NOMO-1 treated with DMSO at 0.1 percent for 48 hours (cell line): Measurements from ENCODE around the gene CAPG.
"Not testable (repeated sequence)": the region's sequence is repeated elsewhere in the genome, so short reads cannot be mapped to it uniquely, and the experiment has no call there.

Source experiments
- DNase-seq: peaks from one replicate; lab custom pipeline; 2025; ENCODE audit not compliant: unreplicated experiment; lab: John Stamatoyannopoulos, UW

The CAPG gene

DNA sequence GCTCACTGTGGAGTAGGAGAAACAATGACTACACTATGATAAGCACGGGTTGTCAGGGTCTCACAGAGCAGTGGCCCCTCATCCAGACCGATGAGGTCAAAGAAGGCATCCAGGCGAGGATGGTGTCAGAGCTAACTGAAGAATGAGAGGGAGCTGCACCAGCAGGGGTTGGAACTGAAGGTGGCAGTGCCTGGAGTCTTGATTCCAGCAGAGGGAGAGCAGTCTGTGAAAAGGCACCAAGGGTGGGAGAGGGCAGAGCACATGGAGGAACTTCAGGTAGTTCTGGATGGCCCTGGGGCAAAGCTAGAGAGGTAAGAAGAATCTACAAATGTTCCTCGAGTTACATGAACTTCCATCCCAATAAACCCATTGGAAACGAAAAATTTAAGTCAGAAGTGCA, 43.0 kb downstream of the CAPG start:
- DNase-seq = no peak

DNA sequence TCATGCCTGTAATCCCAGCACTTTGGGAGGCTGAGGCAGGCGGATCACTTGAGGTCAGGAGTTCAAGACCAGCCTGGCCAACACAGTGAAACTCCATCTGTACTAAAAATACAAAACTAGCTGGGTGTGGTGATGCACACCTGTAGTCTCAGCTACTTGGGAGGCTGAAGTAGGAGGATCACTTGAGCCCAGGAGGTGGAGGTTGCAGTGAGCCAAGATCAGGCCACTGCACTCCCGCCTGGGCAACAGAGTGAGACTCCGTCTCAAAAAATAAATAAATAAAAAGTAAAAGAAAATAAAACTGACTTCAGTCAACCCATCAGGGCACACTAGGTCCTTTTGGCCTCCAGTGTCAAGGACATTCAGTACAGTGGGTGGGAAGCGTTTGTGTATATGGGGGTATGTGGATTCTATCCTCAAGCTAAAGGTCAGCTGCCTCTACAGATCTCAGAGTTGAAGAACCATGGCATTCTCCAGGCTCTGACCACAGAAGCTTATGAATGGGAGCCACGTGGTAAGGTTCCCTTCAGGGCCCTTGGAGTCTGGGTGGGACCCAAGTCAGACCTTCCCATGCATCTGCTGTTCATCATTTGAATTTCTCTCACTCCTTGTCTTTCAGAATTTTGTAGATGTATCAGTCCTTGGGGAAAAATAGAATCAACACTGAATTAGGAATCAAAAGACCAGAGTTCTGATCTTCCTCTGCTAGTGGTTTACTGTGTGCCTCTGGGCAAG, 47.3 kb downstream of the CAPG start:
- DNase-seq = not testable (repeated sequence)

DNA sequence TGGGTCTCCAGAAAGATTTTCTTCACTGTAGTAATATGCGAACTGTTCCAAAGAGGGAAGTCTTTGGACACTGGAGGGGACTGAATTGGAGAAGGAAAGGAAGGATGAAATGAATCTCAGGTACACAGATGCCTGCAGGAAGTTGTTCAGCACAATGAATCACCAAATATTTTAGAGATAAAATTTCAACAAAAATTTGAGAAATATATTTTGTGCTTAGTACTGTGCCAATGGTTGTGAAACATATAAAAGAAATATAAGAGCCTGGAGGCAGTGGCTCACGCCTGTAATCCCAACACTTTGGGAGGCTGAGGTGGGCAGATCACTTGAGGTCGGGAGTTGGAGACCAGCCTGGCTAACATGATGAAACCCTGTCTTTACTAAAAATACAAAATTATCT, 52.4 kb downstream of the CAPG start:
- no peak for DNase-seq

DNA sequence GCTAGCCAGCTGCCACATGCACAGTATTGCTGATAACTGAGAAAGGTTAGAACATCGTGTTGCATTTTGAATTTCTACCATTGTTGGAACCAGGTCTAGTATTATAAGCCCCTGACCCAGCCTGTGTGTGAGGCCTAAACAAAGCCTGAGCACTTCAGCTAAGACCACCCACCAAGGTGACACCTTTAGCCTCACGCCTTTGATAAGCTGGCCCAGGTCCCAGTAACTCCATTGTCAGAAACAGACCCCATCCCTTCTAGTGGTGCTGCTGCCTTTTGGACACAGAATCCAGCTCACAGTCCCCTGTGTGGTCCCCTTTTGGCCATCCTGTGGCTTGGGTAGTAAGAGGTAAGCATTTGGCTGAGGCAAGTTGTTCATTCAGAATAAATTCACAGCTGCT, 54.0 kb downstream of the CAPG start:
- no peak for DNase-seq

DNA sequence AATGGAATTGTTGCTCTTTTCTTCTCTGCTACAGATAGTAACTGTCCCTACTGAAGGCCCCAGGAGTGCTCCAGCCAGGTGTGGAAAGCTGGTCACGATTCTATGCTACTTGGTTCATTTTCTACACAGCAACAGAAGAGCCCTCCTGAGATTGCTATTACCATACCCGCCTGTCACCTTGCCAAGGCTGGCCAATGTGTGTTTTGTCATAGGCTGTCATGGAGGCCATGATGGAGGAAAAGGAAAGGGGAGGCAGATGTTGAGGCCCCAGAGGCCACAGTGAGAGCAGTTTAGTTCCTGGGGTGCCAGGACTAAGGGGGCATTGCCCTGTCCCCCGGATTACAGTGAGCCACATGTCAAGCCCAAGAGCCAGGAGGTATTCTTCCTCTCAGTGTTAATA, 54.6 kb downstream of the CAPG start:
- DNase-seq = no peak

DNA sequence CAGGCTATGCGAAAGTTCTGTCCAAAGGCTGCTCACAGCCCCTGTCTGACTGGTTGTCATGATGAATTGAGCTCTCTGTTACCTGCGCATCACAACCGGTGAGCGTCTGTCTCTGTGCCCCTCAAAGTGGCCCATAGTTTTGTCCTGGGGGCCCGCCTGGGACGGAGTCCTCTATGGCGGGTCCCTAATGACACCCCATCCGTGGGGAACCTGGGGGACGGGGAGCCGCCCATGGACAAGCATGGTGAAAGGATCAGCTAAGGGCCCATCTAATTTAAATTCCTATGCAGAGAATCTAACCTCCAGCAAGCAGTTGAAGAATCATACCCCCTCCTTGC, 55.1 kb downstream of the CAPG start:
- DNase-seq = no peak

DNA sequence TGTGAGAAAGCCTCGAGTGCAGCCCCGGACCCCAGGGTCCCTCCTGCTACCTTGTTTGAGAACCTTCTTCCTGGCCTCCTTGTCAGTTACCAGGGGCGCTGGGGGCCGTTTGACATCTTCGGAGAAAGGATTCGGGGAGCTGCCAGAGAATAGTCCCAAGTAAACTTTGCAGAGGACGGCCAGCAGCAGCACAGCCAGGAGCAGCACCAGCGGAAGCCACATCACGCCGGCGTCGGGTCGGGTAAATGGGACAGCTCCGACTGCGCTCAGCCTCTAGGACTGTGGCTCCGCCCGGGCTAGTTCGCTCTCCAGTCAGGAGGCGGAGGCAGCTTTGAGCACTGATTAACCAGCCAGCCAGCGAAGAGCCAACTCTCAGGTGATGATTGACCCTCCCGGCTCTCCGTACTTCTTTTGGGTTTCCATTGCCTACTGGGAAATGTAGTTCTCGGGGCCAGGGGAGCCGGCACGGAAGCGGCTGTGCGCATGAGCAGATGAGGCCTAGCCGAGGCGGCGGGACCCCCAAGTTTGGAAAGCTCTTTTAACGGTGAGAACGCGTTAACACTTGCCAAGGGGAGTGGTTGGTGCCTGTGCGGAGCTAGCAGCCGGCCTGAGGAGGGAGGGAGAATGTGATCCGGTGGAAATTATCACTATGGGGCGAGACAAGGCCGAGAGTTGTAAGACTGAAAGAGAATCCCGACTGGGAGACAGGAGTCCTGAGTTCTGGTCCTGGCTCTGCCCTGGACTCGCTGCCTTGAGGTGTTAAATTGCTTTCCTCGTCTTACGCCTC, 55.7 kb downstream of the CAPG start, which contains the start of the genes ELMOD3 and RETSAT:
Gene ELMOD3, plus strand, starts transcription at position 484 of the 787 bp plus-strand sequence. CDS start 2,430 bp downstream, outside the sequence.
Gene RETSAT, minus strand, starts transcription at position 243 of the 787 bp plus-strand sequence. Its CDS starts 21 bp downstream, at position 222.
- DNase-seq = peak; percentile 99

DNA sequence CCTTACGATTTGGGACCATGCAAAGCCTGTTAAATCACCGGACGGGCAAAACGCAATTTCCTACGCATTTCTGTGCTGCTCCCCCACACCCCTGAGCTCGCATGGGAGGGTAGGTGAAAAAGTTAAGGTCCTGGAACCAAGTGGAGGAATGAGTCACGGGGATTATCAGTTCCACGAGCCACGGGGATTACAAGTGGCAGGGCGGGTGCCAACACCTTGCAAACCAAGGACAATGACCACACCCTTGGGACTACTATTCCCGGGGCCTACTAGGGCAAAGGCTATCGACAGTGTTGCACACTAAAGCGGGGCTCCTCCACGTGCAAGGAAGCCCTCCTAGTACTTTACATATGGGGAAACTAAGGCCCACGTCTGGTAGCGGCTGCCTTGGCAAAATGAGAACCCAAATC, 56.3 kb downstream of the CAPG start:
- DNase-seq = no peak

DNA sequence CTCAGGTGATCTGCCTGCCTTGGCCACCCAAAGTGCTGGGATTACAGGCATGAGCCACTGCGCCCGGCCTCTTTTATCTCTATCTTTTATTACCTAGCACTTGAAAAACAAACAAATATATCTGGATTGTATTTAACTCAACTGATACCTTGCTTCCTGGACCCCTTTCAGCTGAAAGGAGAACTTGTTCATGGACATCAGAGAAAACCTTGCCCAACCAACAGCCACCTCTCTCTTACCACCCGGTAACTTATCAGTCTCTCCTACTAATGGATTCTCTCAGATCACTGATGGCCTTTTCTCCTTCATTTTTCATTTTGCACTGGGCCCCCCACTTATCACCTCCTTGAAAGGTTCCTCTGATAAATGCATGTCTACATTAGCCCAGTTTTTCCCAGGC, 62.6 kb downstream of the CAPG start:
- DNase-seq = no peak
